HG02759 (cell line): ENCODE results near the gene CLK4.

Experiments
- ATAC-seq: cut with Tn5 transposase; IDR thresholded peaks from one replicate; pipeline ENCODE4 v1.9.1; 2021; ENCODE audit warnings: mild to moderate bottlenecking, moderate library complexity; ENCODE audit not compliant: unreplicated experiment

The CLK4 gene

GRCh38 chr5:178589180-178590140 is 37.4 kb downstream of the CLK4 start:
- ATAC-seq = no peak

DNA sequence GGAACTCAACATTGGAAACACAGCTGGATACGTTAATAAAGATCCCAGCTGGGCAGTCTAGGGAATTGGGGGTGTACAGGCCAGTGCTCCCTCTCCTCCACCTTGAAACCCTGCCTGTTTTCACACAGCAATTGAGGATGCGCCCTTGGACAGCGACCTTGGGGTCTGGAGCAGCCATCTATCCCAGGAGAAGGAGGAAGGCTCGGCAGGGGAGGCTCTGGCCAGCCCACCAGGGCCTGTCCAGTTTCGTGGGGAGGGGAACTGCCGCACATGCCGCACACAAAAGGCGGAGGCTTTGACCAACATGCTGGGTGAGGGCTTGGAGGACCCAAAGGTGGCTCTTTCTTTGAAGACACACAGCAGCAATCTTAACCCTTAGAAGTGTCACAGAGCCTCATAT is 38.1 kb downstream of the CLK4 start:
- ATAC-seq = no peak

DNA sequence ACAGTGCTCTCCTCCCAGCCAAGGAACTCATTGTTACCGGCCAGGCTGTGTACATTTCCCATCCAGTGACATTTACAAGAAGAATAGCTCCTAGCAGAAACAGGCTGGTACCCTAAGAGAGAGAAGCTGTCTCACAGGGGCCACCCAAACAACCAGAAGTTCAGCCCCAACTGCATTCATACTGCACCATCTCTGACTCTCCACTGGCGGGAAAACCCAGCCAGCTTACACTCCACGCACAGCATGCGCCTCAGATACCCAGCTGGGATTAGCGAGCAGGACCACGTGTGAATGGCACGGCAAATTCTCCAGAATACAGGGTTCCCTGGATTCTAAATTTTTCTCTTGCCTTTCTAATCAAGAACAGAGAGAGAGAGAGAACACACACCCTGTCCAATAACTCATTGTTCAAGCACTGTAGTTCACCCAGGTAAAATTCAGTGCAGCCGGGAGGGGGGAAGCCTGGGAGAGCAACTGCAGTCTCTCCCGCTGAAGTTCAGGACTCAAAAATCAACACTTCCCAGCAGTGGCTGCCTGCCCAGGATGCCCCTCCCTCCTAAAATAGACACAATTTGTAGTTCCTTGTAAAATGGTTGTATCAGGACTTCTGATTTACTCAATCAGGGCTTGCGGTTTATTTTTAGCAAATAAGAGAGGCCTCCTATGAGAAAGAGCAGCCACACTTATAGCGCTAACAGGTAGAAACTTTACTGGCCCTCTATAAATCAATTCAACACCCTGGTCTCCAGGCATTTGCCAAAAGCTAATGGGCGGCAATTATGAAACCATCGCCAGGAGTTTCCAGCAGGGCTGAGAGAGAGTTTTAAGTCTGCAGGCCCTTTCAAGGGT is 38.9 kb downstream of the CLK4 start:
- no peak for ATAC-seq

- ATAC-seq = no peak
These were observed 40.5 kb downstream of the CLK4 start for GRCh38 chr5:178586396-178586795.

DNA sequence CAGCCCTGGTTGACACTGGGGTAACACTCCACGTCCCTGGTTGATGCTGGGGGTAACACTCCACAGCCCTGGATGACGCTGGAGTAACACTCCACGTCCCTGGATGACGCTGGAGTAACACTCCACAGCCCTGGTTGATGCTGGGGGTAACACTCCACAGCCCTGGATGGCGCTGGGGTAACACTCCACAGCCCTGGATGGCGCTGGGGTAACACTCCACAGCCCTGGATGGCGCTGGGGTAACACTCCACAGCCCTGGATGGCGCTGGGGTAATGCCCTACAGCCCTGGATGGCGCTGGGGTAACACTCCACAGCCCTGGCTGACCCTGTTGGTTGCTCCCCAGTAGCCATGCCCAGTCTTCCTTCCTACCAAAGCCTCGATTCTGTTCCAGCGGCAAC is 41.4 kb downstream of the CLK4 start:
- ATAC-seq = peak; percentile 89

DNA sequence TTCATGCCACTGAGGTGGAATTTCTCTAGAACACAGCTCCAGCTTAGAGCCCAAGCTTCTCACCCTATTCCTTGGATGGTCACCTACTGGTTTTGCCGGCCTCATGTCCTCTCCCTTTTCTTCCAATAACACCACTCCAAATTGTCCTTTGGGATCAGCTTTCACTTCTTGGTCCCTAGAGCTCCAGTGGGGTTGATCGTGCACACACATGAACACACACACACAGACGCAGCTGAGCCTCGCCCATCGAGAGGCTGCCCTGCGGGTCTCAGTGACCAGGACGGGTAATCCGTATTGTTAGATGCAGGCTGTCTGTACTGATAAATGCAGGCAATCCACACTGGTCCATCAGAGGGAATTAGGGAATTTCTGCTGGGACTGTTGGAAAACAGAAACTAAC is 43.6 kb downstream of the CLK4 start:
- ATAC-seq = no peak

DNA sequence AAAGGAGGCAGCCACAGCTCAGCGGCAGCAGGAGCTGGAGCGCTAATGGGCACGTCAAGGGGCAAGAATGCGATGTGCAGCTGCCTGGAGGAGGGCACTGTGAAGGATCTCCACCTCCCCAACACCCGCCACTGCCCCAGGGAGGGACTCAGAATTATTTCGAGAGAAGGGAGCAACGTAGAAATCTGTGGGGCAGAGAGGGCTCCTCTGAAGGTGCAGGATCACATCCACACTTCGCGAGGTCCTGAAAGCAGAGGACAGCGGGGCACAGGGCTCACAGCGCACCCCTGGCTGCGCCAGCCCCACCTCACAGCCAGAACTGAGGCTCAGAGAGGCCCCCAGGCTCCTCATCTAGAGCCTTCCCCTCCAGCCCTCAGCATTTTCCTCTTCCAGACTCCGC is 44.6 kb downstream of the CLK4 start:
- ATAC-seq = no peak

DNA sequence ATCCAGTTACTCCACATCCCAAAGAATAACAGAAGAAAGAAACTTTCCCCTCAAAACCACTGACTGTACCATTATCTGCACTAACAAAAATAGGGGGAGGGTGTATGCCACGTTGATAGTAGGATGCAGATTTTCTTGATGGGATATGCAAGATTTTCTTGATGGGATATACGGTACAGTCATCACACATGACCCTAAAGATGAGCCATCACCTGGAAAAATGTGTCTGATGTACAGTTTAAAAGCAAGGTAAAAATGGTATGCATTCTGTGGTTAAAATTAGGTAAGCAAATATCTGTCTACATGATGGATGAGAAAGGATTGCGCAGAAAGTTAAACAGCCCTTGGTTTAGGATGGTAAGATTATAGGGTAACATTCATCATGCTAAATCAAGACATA is 45.2 kb downstream of the CLK4 start:
- ATAC-seq = no peak

DNA sequence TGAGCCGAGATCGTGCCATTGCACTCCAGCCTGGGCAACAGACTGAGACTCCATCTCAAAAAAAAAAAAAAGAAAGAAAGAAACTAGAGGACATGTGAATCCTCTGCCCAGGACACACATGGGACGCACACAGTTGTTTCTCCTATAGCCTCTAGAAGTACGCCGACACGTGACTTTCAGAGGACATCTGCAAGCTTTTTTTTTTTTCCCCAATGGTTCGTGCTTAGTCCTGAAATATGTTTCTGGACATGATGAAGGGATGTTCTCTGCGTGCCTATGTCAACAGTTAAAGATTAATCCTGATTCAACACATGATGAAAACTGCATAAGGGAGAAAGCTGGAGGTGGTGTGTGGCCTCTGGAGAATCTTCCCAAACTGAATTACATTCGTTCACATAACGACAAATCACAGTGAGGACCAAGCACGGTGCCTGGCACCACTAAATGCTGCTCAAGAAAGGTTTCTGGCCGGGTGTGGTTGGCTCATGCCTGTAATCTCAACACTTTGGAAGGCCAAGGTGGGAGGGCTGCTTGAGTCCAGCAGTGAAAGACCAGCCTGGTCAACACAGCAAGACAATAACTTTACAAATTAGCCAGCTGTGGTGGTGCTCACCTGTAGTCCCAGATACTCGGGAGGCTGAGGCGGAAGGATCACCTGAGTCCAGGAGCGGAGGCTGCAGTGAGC is 46.4 kb downstream of the CLK4 start:
- ATAC-seq = no peak

DNA sequence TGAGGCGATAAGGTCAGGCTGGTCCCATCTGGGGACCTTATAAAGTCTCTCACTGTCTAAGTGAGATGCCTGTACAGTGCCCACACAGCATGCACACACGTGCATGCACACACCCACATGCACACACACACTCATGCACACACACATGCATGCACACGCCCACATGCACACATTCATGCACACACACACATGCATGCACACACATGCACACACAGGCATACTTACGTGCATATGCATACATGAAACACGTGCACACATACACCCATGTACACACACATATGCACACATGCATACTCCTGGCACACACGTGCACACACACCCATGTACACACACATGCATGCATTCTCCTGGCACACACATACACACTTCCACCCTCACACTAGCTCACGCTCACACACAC is 48.9 kb downstream of the CLK4 start:
- no peak for ATAC-seq

GRCh38 chr5:178577376-178577839 is 49.4 kb downstream of the CLK4 start:
- ATAC-seq = no peak

DNA sequence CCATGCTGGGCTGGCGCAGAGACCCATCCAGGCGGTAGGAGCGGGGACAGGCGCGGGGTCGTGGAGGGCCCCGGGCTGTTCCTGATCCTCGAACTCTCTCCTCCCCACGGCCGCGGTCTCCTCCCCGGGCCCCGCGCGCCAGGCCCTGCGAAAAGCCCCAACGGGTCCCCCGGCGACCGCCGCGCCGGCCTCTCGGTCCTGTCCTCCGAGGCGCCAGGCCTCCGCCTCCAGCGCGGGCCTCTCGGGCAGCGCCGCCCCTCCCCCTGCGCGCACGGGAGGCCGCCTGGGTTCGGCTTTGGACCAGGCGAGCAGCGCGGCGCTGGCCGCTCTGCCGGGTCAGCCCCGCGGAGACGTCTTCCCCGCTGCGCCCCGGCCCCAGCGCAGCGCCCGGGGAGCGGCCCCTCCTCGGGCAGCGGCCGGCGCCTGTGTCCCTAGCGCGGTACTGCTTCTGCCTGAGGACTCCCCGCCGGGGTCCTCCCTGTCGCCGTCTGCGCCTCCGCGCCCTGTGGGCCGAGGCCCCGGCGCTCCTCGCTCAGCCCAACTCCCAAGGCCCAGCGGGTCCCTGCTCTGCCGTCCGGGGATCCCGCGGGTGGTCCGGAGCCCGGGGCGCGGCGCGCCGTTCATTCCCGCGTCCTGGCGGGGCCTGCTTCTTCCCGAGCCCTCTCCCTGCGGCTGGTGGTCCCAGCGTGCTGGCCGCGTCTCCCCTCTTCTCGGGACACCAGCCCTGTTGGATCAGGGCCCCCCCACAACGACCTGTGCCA is 50.1 kb downstream of the CLK4 start:
- no peak for ATAC-seq

GRCh38 chr5:178573216-178573615 is 53.6 kb downstream of the CLK4 start:
- ATAC-seq = no peak

GRCh38 chr5:178572617-178573016 is 54.2 kb downstream of the CLK4 start:
- no peak for ATAC-seq

DNA sequence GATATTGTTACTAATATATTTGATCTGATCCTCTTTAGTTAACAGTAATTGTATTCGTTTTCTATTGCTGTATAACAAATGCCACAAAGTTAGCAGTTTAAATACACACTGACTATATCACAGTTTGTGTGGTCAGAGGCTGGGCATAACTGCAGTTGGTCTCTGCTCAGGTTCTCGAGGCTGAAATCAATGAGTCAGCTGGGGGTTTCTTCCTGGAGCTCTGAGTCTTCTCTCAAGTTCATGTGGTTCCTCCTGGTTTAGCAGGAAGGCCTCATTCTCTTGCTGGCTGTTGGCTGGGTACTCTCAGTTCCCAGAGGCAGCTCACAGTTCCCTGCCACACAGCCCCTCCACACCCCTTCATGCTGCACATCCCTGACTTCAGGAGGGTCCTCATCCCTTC is 57.4 kb downstream of the CLK4 start:
- no peak for ATAC-seq

GRCh38 chr5:178564811-178565550 is 61.9 kb downstream of the CLK4 start:
- ATAC-seq = no peak

DNA sequence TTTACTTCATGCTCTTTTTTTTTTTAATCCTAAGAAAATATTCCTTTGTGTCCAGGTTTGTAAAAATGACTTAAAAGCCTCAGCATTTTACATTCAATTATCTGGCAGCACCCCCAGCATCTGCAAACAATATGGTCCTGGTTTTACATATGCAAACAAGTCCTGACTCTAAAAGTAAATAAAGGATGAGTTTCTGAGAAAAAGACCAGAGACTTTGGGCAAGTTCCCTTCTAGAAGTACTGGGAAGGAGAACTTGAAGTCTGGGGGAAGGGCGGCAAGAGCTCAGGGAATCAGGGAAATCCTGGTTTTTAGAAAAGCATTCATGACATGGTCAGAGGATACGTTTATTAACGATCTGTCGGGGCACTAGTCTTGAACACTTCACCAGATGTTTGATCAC is 62.5 kb downstream of the CLK4 start:
- ATAC-seq = no peak

- ATAC-seq = no peak
These were observed 63.2 kb downstream of the CLK4 start for GRCh38 chr5:178563621-178564020.

GRCh38 chr5:178561746-178562264 is 65.0 kb downstream of the CLK4 start:
- no peak for ATAC-seq

- no peak for ATAC-seq
These were observed 65.9 kb downstream of the CLK4 start for GRCh38 chr5:178560911-178561310.
